Dermis microvascular lymphatic vessel endothelial cell (primary cell): ENCODE data around the gene SLC16A11. TPM values are rescaled to one million over a fixed set of nuclear protein-coding genes. Genes with fewer than 3 reads are reported as not detected.
"Not testable (repeated sequence)": the region's sequence is repeated elsewhere in the genome, so short reads cannot be mapped to it uniquely, and the experiment has no call there.

ENCODE experiments used
- DNase-seq, 2 donors: peaks; one replicate each; pipeline versions ENCODE4 v3.0.0 to v3.0.0-alpha.2; 2010; ENCODE audit warnings: low read depth in 2 of 2
- total RNA-seq: library from RNA; depleted of rRNA; stranded (reverse); fragments of >200 nt; gene quantifications from 2 replicates; pipeline ENCODE4 v1.2.1, GENCODE V29; 2014

The SLC16A11 gene, protein sequence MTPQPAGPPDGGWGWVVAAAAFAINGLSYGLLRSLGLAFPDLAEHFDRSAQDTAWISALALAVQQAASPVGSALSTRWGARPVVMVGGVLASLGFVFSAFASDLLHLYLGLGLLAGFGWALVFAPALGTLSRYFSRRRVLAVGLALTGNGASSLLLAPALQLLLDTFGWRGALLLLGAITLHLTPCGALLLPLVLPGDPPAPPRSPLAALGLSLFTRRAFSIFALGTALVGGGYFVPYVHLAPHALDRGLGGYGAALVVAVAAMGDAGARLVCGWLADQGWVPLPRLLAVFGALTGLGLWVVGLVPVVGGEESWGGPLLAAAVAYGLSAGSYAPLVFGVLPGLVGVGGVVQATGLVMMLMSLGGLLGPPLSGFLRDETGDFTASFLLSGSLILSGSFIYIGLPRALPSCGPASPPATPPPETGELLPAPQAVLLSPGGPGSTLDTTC
- total RNA-seq: 1.0 and 1.9 TPM in 2 replicates

DNA sequence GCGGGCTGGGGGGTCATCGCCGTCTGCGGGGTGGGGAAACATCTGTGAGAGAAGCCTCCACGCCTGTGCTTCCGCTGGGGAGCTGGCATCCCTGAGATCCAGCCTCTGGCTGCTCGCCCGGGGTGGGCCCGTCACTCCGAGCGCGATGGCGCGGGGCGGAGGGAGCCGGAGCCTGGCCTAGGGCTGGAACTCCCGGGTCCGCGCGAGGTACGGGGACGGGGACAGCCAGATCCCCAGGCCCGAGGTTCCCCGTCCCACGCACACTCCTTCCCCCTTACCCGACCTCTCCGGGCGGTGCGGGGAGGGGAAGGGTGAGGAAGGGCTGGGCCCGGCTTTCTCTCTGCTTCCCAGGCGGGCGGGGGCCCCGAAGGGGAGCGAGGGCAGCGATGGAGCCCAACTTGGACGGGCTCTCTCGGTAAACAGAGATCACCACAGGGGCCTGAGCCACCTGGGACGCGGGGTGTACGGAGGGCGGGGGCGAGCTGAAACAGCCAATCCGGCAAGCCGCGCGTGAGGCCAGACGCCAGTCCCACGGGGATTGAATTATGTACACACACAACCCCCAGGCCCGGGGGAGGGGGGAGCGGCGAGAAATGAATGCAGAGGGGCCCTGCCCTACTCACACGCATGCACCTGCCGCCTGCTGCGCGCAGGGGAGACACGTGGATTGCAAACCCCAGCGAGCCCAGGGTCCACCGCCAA, at the start of gene SLC16A11:
SLC16A11 (minus strand) TSS at position 596 of the 702 bp plus-strand sequence; CDS start at position 17, 579 bp downstream.
- DNase-seq: peak in 1 of 2 donors; percentile 49

DNA sequence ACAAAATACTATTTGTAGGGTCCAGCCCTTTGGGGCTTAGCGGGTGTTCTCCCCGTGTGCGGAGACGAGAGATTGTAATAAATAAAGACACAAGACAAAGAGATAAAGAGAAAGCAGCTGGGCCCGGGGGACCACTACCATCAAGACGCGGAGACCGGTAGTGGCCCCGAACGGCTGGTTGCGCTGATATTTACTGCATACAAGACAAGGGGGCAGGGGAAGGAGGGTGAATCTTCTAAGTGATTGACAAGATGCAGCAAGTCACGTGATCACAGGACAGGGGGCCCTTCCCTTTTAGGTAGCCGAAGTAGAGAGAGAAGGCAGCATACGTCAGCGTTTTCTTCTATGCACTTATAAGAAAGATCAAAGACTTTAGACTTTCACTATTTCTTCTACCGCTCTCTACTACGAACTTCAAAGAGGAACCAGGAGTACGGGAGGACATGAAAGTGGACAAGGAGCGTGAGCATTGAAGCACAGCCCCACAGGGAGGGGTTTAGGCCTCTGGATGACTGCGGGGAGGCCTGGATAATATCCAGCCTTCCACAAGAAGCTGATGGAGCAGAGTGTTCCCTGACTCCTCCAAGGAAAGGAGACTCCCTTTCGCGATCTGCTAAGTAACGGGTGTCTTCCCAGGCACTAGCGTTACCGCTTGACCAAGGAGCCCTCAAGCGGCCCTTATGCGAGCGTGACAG, 47.6 kb upstream of the SLC16A11 start:
- DNase-seq: not testable (repeated sequence)

DNA sequence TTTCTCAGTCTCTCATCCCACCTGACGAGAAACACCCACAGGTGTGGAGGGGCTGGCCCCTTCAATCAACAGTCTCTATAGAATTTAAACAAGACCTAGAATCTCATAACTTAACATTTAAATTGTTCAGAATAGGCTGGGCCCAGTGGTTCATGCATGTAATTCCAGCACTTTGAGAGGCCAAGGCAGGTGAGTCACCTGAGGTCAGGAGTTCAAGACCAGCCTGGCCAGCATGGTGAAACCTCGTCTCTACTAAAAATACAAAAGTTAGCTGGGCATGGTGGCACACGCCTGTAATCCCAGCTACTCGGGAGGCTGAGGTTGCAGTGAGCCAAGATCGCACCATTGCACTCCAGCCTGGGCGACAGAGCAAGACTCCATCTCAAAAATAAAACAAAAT, 45.7 kb upstream of the SLC16A11 start:
- DNase-seq: not testable (repeated sequence)

DNA sequence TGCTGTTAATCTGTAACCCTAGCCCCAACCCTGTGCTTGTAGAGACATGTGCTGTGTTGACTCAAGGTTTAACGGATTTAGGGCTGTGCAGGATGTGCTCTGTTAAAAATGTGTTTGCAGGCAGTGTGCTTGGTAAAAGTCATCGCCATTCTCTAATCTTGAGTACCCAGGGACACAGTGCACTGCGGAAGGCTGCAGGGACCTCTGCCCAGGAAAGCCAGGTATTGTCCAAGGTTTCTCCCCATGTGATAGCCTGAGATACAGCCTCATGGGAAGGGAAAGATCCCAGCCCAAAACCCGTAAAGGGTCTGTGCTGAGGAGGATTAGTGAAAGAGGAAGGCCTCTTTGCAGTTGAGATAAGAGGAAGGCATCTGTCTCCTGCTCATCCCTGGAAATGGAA, 44.5 kb upstream of the SLC16A11 start:
- not testable (repeated sequence) for DNase-seq

DNA sequence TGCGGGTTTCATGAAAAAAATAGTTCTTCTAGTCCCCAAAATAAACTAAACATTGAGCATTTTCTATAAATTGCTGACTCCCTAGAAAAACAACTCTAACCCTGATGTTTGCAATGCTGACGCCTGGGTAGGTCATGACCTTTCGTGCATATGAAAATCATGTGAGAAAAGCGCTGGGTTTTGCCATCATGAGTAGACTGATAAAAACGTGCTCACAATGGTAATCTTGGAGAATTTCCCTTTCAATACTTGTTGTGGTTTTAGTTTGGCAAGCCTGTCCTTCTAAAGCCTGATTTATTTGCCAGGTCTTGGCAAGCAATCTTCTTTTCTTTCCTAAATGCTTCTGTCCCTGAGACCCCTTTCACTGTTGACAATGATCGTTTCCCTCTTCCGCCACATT, 40.2 kb upstream of the SLC16A11 start:
- peak; percentile 76 to 80 for DNase-seq

DNA sequence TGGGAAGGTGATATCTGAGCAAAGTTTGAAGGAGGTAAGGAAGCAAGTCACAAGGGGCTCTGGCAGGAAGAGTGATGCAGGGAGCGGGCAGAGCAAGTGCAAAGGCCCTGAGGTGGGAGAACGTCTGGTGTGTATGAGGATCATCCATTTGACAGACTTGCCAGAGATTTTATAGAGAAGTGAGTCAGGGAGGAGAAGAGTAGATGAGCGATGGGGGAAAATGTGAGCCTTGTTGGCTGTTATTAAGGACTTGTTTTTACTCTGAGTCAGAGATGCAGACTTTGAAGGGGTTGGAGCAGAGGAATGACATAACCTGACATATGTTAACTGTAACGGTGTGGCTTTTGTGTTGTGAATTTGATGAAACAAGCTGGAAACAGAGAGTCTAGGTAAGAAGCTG, 39.7 kb upstream of the SLC16A11 start:
- peak; percentile 18 to 58 for DNase-seq

DNA sequence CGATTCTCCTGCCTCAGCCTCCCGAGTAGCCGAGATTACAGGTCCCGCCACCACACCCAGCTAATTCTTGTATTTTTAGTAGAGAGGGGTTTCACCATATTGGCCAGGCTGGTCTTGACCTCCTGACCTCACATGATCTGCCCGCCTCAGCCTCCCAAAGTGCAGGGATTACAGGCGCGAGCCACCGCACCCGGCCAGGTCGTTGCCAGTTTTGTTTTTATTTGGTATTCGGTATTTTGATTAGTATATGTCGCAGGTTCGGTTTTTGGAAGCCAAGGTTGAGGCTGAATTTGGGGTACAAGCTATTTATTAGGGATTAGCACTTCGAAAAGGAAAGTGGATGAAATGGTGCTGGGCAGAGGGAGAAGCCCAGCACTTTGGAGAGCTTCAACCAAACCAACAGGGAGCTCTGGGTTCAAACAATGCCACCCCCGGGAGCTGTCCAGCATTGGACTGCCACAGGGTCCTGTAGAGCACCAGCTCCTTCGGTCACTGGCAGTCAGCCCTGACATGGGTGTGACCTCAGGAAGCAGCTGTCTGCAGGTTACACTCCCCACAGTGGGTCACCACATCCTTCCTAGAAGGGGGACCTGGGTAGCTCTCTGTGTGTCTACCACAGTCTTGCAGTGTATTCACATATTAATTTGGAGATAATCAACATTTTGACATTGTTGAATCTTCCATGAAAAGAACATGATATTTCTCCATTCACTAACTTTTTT, 37.6 kb upstream of the SLC16A11 start:
- peak; percentile 20 to 40 for DNase-seq

DNA sequence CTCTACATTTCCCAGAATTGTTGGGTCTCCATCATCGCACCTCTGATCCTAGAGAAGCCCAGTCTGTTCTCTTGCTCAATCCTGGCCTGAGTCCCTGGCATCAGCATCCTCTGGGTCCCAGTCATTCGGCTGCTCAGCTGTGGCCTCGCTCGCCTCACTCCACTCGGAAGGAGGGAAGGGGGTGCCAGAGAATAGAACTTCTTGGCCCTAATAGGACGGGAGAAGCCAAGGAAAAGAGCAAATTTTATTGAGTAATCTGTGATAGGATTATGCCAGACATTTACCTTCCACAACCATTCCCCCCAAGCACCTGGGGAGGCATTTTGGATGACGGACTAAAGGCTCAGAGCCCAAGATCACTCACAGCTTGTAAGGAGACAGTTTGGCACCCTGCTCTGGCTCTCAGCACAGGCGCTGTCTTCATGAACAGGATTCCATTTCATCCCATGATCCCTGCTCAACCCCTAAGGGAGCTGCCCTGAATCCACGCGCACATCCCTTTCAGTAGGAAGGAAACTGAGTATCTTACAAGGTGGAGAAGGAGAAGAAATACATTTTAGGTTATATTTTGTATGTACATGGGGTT, 36.7 kb upstream of the SLC16A11 start:
- DNase-seq: no peak

DNA sequence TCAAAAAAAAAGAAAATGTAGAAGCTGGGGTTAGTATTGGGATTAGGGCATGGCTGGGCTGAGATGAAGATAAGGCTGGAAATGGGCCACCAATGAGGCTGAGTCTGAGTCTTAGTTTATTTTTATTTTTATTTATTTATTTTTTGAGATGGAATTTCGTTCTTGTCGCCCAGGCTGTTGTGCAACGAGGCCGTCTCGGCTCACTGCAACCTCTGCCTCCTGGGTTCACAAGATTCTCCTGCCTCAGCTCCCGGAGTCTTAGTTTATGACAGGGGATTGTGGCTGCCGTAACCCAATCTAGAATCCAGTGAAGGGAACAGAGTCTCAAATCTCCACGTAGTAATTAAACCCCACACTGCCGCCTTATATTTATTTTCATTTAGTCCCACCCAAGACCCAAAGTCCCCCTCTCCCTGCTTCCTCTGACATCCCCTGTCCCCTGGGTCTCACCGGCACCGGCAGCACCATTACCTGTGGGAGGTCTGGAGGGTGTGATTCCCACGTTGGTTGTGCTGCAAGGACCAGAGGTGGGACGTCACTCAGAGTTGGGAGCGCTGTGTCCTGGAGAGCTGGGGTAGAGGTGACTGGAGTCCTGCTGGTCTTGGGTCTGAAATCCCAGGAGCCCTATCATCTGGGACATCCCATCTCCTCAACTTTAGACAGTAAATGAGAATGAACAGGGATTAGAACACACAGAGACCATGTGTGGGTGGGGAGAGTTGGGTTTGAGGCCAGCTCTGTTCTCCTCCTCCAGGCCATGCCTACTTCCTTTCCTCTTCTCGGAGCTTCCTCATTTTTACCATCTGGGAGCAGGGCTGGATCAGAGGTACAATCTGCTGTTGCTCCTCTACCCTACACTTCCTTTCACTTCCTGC, 35.9 kb upstream of the SLC16A11 start, which contains the start of gene CLEC10A:
CLEC10A (minus strand) TSS at position 671 of the 875 bp plus-strand sequence. CDS start 1,439 bp downstream, outside the sequence.
- no peak for DNase-seq

DNA sequence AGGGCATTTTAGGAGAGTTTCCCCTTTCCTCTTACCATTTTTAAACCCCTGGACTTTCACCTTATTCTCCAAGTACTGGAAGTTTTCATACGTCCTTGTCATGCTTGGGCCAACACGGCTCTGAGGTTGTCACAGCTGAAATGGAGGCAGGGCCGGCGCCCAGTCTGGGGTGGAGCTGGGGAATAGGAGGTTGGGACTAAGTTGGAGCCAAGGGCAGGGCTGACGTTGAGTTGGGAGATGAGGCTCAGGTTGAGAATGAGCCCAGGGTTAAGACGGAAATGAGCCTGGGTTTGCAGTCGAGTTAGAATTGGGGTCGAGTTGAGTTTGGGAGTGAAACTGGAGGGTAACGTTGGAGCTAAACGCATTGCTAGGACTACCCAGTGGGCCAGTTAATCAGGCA, 34.8 kb upstream of the SLC16A11 start:
- no peak for DNase-seq

DNA sequence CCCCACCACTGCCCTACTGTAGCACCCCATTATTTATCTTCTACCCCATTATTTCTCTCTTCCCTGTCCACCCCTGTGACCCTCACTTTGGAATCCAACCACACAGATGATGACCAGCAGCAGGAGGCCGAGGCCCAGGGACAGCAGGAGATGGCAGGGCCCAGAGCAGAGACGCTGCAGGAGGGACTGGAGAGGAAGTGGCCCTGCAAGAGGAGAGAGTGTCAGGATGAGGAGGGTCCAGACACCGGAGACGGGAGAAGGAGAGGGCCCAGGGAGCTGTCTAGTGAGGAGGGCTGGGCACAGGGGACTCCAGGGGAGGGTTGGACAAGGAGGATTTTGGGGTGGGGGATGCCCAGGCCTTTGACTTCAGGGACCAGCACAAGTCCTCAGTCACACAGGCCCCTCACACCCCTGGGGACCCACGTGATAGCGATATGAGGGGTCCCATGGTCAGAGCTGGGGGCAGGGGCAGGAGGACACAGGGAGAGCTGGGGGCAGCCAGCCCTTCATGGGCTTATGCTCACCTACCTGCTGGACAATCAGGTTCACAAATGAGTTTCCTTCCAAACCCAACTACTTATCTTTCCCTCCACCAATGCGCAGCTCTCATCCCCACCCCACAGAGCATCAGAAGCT, 34.1 kb upstream of the SLC16A11 start:
- DNase-seq: no peak

DNA sequence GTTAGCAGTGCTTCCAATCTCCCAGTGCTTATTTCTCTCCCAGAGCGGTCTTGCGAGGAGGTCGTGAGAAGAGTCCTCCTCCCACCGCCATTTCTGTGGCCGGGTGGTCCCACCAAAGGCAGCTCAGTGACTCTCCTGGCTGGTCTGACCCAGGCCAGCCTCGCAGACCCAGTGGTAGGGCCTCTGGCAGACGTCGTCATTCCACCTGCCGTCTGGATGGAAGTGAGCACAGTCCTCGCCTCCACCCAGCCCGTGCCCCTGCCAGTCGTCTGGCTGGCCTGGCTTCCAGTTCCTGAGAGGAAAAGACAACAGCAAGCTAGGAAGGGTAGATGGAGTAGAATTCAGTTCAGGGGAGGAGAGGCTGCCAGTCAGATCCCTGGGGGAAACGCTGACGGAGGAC, 31.0 kb upstream of the SLC16A11 start:
- no peak for DNase-seq

DNA sequence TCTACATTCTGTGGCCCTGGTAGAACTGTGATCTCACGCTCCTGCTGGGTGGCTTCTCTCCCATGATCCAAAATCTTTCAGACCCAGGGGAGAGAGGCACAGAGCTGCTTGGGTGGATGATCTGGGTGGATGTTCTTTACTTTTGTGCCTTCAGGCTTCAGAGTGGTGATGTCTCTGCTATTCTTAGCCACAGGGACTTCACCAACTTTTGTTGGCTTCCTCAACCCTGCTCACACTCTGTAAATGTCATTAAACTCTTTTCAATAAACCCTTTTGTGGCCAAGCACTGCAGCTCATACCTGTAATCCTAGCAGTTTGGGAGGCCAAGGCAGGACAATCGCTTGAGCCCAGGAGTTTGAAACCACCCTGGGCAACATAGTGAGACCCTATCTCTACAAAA, 28.5 kb upstream of the SLC16A11 start:
- DNase-seq: no peak

DNA sequence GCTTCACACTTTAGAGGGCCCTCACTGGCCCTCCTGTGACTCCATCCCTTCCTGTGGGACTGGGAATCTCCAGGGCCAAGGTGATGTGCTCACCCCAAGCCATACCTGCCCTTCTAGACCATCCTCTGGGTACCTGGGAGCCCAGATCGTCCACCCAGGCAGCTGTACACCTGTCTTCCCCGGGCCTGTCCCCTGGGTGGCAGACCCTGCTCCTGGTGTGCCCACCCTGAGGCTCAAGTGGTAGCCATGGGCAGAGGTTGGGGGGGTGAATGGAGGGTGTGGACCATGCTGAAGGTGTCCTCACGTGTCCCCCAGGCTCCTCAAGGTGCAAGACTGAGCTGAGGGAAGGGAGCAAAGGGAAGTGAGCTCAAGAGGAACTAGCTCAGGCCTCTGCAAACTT, 26.8 kb upstream of the SLC16A11 start:
- no peak for DNase-seq

DNA sequence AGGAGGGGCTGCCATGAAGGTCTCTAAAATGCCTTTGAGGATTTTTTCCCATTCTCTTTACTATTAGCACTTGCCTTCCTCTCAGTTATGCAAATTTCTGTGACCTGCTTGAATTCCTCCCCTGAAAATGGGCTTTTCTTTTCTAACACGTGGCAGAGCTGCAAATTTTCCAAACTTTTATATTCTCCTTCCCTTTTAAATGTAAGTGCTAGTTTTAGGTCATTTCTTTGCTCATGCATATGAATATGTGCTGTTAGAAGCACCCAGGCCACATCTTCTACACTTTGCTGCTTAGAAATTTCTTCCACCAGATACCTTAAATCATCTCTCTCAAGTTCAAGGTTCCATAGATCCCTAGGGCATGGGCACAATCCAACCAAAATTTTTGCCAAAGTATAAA, 24.4 kb upstream of the SLC16A11 start:
- DNase-seq: no peak

DNA sequence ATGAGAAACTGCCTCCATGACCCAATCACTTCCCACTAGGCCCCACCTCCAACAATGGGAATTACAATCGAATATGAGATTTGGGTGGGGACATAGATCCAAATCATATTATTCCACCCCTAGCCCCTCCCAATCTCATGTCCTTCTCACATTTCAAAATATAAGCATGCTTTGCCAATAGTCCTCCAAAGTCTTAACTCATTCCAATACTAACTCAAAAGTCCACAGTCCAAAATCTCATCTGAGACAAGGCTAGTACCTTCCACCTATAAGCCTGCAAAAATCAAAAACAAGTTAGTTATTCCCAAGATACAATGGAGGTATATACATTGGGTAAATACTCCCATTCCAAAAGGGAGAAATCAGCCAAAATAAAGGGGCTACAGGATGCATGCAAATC, 23.3 kb upstream of the SLC16A11 start:
- DNase-seq: no peak

DNA sequence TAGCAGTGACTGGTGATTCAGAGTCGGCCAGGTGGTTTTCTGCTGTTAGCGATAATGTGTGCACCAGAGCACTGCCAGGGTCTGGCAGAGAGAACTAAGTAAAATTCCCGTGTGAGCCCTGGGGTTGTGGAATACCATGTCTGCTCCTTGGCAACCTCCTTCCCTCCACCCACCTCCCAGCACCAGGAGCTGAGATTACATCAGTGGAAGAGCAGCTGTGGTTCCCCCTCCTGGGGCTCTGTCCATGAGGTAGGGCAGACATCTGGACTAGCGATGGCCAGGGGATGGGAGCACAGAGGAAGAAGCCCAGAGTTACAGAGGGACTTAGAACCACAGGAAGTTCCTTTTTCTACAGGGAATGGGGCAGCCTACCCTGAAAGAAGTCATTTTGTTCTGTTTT, 20.4 kb upstream of the SLC16A11 start:
- no peak for DNase-seq

DNA sequence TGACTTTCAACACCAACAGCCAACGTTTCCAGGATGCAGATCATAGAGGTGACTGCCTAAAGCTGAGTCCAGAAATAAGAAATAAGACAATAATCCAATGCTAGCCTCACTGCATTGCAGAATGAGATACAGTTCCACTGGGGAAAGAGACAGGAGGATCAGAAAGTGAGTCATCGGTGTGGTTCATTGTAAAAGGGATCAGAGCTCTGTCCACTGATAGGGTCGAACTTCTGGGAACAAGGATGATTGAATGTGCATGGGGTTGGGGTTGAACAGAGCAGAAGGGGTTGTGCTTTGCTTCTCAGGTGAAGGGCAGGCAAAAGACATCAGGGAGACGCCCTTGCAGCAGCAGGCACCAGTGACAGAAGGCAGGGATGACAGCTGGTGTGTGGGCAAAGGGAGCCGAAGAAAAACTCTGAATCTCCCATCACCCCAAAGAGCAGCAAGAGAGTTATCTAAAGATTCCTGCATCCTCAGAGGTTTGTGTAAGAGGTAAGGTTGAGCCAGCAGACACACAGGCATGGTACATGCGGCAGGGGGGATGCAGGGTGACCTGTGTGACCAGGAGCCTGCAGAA, 19.7 kb upstream of the SLC16A11 start:
- DNase-seq: peak in 1 of 2 donors; percentile 23
